ENCODE data around the gene DBP. TPM values are rescaled to one million over a fixed set of nuclear protein-coding genes. Genes with fewer than 3 reads are reported as not detected.

Gene DBP
- polyA plus RNA-seq, 1 experiment: 5.3 TPM

GRCh38 chr19:48668332-48668731 is 31.2 kb upstream of the DBP start:
- ChIA-PET POLR2A (no interaction called here), CTCF (interaction anchor here (1.0 kb wide), 1 partner anchor 22 kb away, joined by 3 read pairs; the partner anchor contains the start of gene CA11)
- no peaks in the 10 kb centered on the region for H3K36me3 ChIP-seq (ENCODE audit: control insufficient read depth, insufficient read depth, low read length)
- DNase-seq (ENCODE audit: low read depth): no peak
- H3K27me3 ChIP-seq (ENCODE audit: control insufficient read depth, insufficient read depth, low read length): peaks cover 1% of the 10 kb centered on the region; the same call in 1 of the 2 replicates
- TF ChIP-seq, protein P1, sequence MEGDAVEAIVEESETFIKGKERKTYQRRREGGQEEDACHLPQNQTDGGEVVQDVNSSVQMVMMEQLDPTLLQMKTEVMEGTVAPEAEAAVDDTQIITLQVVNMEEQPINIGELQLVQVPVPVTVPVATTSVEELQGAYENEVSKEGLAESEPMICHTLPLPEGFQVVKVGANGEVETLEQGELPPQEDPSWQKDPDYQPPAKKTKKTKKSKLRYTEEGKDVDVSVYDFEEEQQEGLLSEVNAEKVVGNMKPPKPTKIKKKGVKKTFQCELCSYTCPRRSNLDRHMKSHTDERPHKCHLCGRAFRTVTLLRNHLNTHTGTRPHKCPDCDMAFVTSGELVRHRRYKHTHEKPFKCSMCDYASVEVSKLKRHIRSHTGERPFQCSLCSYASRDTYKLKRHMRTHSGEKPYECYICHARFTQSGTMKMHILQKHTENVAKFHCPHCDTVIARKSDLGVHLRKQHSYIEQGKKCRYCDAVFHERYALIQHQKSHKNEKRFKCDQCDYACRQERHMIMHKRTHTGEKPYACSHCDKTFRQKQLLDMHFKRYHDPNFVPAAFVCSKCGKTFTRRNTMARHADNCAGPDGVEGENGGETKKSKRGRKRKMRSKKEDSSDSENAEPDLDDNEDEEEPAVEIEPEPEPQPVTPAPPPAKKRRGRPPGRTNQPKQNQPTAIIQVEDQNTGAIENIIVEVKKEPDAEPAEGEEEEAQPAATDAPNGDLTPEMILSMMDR (IDR thresholded peaks at IDR 0.05; ENCODE audit: insufficient read depth, low read depth, low read length): no peak
- no peak overlapping the region for H3K4me3 ChIP-seq (ENCODE audit: low read depth, low read length)

- DNase-seq (ENCODE audit: low read depth): no peak
- Histone ChIP-seq H3K27me3 (ENCODE audit: control insufficient read depth, insufficient read depth, low read length) (peaks cover 1% of the 10 kb centered on the region; the same call in 1 of the 2 replicates), H3K36me3 (ENCODE audit: control insufficient read depth, insufficient read depth, low read length) (no peaks in the 10 kb centered on the region), H3K4me3 (ENCODE audit: low read depth, low read length) (no peak overlapping the region)
- CTCF ChIA-PET: interaction anchor here (0.5 to 0.6 kb wide), 2 partner anchors 12 to 122 kb away, joined by 3 to 5 read pairs; no protein-coding TSS in a partner anchor
- TF ChIP-seq, protein P1 (IDR thresholded peaks at IDR 0.05; ENCODE audit: insufficient read depth, low read depth, low read length): no peak
- POLR2A ChIA-PET: no interaction called here
These were observed 28.6 kb upstream of the DBP start for GRCh38 chr19:48665786-48666185.

DNA sequence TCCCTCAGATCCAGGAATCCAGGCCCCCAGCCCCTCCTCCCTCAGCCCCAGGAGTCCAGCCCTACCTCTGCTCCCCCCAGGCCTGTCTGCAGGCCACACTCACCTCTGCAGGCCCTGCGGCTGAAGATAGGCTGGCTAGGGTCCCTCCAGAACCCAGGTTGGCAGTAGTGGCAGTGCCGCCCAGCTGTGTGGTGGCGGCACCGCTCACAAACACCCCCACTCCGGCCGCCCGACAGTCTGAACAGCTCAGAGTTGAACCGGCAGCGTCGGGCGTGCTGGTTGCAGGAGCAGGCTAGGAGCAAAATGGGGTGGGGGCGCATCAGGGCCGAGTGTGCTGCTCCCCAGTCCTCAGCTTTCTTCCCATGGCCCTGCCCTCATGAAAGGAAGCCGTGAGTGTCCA is 27.3 kb upstream of the DBP start:
- peaks cover 1% of the 10 kb centered on the region; the same call in 1 of the 2 replicates for H3K27me3 ChIP-seq (ENCODE audit: control insufficient read depth, insufficient read depth, low read length)
- POLR2A ChIA-PET: no interaction called here
- CTCF ChIA-PET: no interaction called here
- H3K4me3 ChIP-seq (ENCODE audit: low read depth, low read length): no peak overlapping the region
- TF ChIP-seq, protein P1 (IDR thresholded peaks at IDR 0.05; ENCODE audit: insufficient read depth, low read depth, low read length): no peak
- H3K36me3 ChIP-seq (ENCODE audit: control insufficient read depth, insufficient read depth, low read length): no peaks in the 10 kb centered on the region
- DNase-seq (ENCODE audit: low read depth): no peak

DNA sequence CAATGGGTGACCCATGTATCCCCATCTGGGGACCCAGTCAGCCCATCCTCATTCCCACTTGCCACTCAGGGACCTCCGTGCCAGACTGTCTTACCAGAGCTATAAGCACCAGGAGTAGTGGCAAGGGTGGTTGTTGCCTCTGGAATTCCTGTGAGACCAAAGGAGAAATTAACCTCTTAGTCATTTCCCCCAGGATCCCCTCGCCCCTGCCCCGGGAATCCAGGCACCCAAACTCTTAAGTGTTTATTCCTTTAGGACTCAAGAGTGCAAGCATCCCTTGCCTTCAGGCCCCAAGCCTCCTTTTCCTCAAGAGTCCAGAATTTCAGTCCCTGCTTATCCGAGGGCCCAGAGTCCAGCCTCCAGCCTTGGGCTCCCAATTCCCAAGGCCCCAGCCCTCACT is 26.5 kb upstream of the DBP start:
- Histone ChIP-seq H3K36me3 (ENCODE audit: control insufficient read depth, insufficient read depth, low read length) (no peaks in the 10 kb centered on the region), H3K27me3 (ENCODE audit: control insufficient read depth, insufficient read depth, low read length) (peaks cover 1% of the 10 kb centered on the region; the same call in 1 of the 2 replicates), H3K4me3 (ENCODE audit: low read depth, low read length) (no peak overlapping the region)
- ChIA-PET CTCF (interaction anchor here (1.7 kb wide), 1 partner anchor 11 kb away, joined by 6 read pairs; no protein-coding TSS in a partner anchor), POLR2A (no interaction called here)
- TF ChIP-seq, protein P1 (IDR thresholded peaks at IDR 0.05; ENCODE audit: insufficient read depth, low read depth, low read length): no peak
- DNase-seq (ENCODE audit: low read depth): no peak

- Histone ChIP-seq H3K27me3 (ENCODE audit: control insufficient read depth, insufficient read depth, low read length) (no peaks in the 10 kb centered on the region), H3K4me3 (ENCODE audit: low read depth, low read length) (no peak overlapping the region), H3K36me3 (ENCODE audit: control insufficient read depth, insufficient read depth, low read length) (no peaks in the 10 kb centered on the region)
- TF ChIP-seq, protein P1 (IDR thresholded peaks at IDR 0.05; ENCODE audit: insufficient read depth, low read depth, low read length): no peak
- CTCF ChIA-PET: interaction anchor here (1.5 kb wide), 1 partner anchor 14 kb away, joined by 5 read pairs; no protein-coding TSS in a partner anchor
- DNase-seq (ENCODE audit: low read depth): no peak
- POLR2A ChIA-PET: no interaction called here
These were observed 24.5 kb upstream of the DBP start for GRCh38 chr19:48661711-48662090.
